CD4-positive, alpha-beta memory T cell (primary cell): ENCODE measurements around the gene CACNG6. TPM values are rescaled to one million over a fixed set of nuclear protein-coding genes. Genes with fewer than 3 reads are reported as not detected.

ENCODE experiments used
- CTCF ChIA-PET: fragments of 350-600 bp; sonication (Branson Sonifier 250); formaldehyde crosslinking; loops from one replicate; lab custom pipeline; 2021; ENCODE audit warnings: inconsistent platforms; ENCODE audit not compliant: partially characterized antibody; lab: Charles Lee
- POLR2A ChIA-PET: fragments of 350-600 bp; sonication (Branson Sonifier 250); formaldehyde crosslinking; loops from one replicate; lab custom pipeline; 2021; ENCODE audit not compliant: partially characterized antibody; lab: Charles Lee
- DNase-seq, 5 donors: peaks; one replicate each; pipeline versions ENCODE4 v3.0.0 to v3.0.0-alpha.2; 2020 to 2022; ENCODE audit warnings: mixed read lengths in 1 of 5
- H3K27ac ChIP-seq: one replicate; pipeline ENCODE4 v1.7.0; 2013; ENCODE audit warnings: low read depth, low read length
- H3K27me3 ChIP-seq: 2 replicates; pipeline ENCODE4 v1.7.0; 2013; ENCODE audit warnings: mild to moderate bottlenecking, low read length, moderate library complexity; ENCODE audit not compliant: insufficient read depth
- H3K36me3 ChIP-seq: 2 replicates; pipeline ENCODE4 v1.7.0; 2013; ENCODE audit warnings: mild to moderate bottlenecking, low read length, moderate library complexity; ENCODE audit not compliant: insufficient read depth
- H3K4me1 ChIP-seq: 2 replicates; pipeline ENCODE4 v1.7.0; 2013; ENCODE audit warnings: mild to moderate bottlenecking, low read length, moderate library complexity; ENCODE audit not compliant: insufficient read depth
- H3K4me3 ChIP-seq, 2 donors: one replicate each; pipeline ENCODE4 v1.7.0; 2013; ENCODE audit warnings: low read length in 2 of 2, mild to moderate bottlenecking in 1 of 2
- H3K9me3 ChIP-seq, 2 donors: one replicate each; pipeline ENCODE4 v1.7.0; 2013; ENCODE audit warnings: low read length in 2 of 2, control low read depth in 1 of 2; ENCODE audit not compliant: control insufficient read depth in 1 of 2
- H3K27ac Mint-ChIP-seq, 7 donors: one replicate each; pipeline ENCODE4 v1.8.0; 2020 to 2021; ENCODE audit warnings: mixed read lengths in 7 of 7, mild to moderate bottlenecking in 6 of 7, inconsistent platforms in 3 of 7, moderate library complexity in 3 of 7
- H3K27me3 Mint-ChIP-seq, 2 donors: one replicate each; pipeline ENCODE4 v1.8.0; 2020 to 2021; ENCODE audit warnings: mixed read lengths in 2 of 2
- H3K36me3 Mint-ChIP-seq, 2 donors: one replicate each; pipeline ENCODE4 v1.8.0; 2020 to 2021; ENCODE audit warnings: mixed read lengths in 2 of 2, inconsistent platforms in 1 of 2, mild to moderate bottlenecking in 1 of 2
- H3K4me1 Mint-ChIP-seq, 4 donors: one replicate each; pipeline ENCODE4 v1.8.0; 2020 to 2021; ENCODE audit warnings: mixed read lengths in 4 of 4, mild to moderate bottlenecking in 1 of 4
- H3K4me3 Mint-ChIP-seq, 8 donors: one replicate each; pipeline ENCODE4 v1.8.0; 2020 to 2021; ENCODE audit warnings: mixed read lengths in 8 of 8, mild to moderate bottlenecking in 7 of 8, moderate library complexity in 6 of 8, inconsistent platforms in 3 of 8
- H3K9me3 Mint-ChIP-seq, 8 donors: one replicate each; pipeline ENCODE4 v1.8.0; 2020 to 2021; ENCODE audit warnings: mixed read lengths in 8 of 8, mild to moderate bottlenecking in 5 of 8, inconsistent platforms in 3 of 8, moderate library complexity in 1 of 8
- intact Hi-C: fragments of 100-400 bp; cut with micrococcal nuclease; formaldehyde crosslinking; loops from one replicate; pipeline ENCODE4 v1.15.1; 2023
- polyA plus RNA-seq, 2 donors: library from polyadenylated mRNA; unstranded; fragments of 300-500 nt; fragmentation: Illumina TruSeq; gene quantifications; one replicate each; pipeline ENCODE4 v1.2.3, GENCODE V29; 2021
- total RNA-seq, 2 experiments: library from RNA; stranded (reverse); gene quantifications; one replicate each; pipeline ENCODE4 v1.2.3, GENCODE V29; 2021

Gene CACNG6
- total and polyA plus RNA-seq, 4 experiments from 2014 or later: not detected

DNA sequence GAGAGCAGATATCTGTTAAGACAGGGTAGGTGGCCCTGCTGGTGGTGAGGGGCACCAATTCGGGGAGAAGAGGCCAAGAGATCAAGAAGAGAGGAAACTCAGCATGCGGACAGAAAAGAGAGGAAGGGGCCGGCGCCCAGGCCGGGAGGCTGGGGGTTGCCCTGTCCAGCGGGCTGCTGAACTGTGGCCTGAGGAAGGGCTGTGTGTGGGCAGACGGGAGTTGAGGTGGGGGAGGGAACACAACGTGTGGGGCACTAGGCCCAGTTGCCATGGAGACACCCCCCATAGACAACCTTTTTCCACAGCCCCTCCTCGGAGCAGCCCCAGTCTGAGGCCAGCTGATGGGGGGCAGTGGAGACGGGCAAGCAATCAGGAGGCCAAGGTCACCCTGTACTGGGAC is 31.2 kb upstream of the CACNG6 start:
- POLR2A ChIA-PET: no interaction called here
- H3K27ac Mint-ChIP-seq: no peak overlapping the region
- peaks cover 57 to 62% of the 10 kb centered on the region in 2 donors for H3K27me3 Mint-ChIP-seq
- peaks cover 24% of the 10 kb centered on the region for H3K27me3 ChIP-seq
- no peaks in the 10 kb centered on the region for H3K4me1 ChIP-seq
- no peaks in the 10 kb centered on the region for H3K36me3 Mint-ChIP-seq
- no peaks in the 10 kb centered on the region for H3K36me3 ChIP-seq
- H3K4me3 ChIP-seq: no peak overlapping the region
- DNase-seq: no peak
- intact Hi-C loops: no loop called here
- H3K4me1 Mint-ChIP-seq: peaks cover 0 to 5% (median 4%) of the 10 kb centered on the region in 4 donors
- H3K9me3 Mint-ChIP-seq: peaks cover 0 to 2% (median 0%) of the 10 kb centered on the region in 8 donors
- H3K9me3 ChIP-seq: no peaks in the 10 kb centered on the region
- no peak overlapping the region for H3K4me3 Mint-ChIP-seq
- CTCF ChIA-PET: interaction anchor here (0.6 kb wide), 1 partner anchor 12 kb away, joined by 4 read pairs; no protein-coding TSS in a partner anchor
- no peak overlapping the region for H3K27ac ChIP-seq

DNA sequence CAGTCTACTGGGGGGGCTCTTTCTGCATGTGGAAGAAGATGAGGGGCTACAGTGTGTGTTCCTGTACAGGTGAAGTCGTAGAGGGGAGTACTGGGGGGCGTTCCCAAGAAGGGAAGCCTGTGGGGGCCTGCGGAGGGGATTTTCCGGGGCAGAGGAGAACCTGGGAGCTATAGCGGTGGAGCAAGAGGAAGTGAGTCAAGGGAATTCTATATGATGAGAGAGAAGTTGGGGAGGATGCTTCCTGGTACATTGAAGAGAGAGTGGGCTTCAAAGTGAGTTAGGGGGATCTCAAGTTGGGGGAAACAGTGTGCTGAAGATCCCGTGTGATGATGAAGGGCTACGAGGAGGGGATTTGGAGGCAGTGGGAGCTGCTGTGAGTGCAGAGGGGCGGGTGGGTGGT is 30.6 kb upstream of the CACNG6 start:
- Histone ChIP-seq H3K27me3 (peaks cover 24% of the 10 kb centered on the region), H3K27ac (no peak overlapping the region), H3K4me3 (no peak overlapping the region), H3K36me3 (no peaks in the 10 kb centered on the region), H3K9me3 (no peaks in the 10 kb centered on the region), H3K4me1 (no peaks in the 10 kb centered on the region)
- Mint-ChIP-seq H3K27me3 (peaks cover 59 to 64% of the 10 kb centered on the region in 2 donors), H3K9me3 (peaks cover 0 to 2% (median 0%) of the 10 kb centered on the region in 8 donors), H3K27ac (no peak overlapping the region), H3K36me3 (no peaks in the 10 kb centered on the region), H3K4me1 (peaks cover 0 to 7% (median 5%) of the 10 kb centered on the region in 4 donors), H3K4me3 (no peak overlapping the region)
- ChIA-PET CTCF (interaction anchor here (0.6 kb wide), 1 partner anchor 129 kb away, joined by 3 read pairs; no protein-coding TSS in a partner anchor), POLR2A (no interaction called here)
- intact Hi-C loops: no loop called here
- DNase-seq: no peak

DNA sequence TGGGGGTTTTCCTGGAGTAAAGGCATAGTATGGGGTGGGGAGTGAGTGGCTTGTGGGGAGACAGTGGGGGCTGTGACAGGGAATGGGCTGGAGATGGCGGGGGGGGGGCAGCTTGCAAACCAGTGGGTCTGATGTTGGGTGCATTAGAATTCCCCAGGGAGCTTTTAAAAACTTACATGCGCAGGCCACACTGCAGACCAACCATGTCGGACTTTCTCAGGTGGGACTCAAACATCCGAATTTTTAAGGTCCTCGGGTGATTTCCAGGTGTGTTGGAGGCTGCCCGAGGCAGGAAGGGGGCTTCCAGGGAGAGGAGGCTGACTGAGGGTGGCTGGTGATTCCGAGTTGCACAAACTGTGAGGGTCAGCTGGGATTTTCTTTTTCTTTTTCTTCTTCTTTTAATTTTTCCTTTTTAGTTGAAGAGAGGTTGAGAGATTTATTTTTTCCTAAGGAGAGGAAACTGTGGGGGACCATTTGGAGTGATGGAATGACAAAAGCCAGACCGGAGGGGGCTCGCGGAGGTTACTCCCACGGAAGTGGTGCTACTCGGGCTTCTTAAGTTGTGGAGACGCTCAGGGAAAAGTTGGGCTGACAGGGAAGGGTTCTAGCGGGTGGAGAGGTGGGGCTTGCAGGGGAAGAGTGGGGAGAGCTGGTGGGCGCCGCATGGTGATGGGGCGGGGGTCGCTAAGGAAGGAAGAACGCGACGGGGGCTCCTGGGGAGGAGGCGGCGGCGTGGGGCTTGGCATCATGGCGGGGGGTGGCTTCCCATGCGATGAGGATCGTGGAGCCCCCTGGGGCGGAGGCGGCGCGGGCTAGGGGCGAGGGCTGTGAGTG is 29.7 kb upstream of the CACNG6 start:
- peaks cover 0 to 2% (median 0%) of the 10 kb centered on the region in 8 donors for H3K9me3 Mint-ChIP-seq
- H3K4me3 Mint-ChIP-seq: peak overlapping the region in 1 of 8 donors; percentile 38
- no peak for DNase-seq
- intact Hi-C loops: no loop called here
- Histone ChIP-seq H3K4me1 (no peaks in the 10 kb centered on the region), H3K36me3 (no peaks in the 10 kb centered on the region), H3K9me3 (no peaks in the 10 kb centered on the region), H3K27ac (no peak overlapping the region), H3K4me3 (no peak overlapping the region), H3K27me3 (peaks cover 24% of the 10 kb centered on the region)
- POLR2A ChIA-PET: no interaction called here
- peaks cover 0 to 7% (median 5%) of the 10 kb centered on the region in 4 donors for H3K4me1 Mint-ChIP-seq
- CTCF ChIA-PET: interaction anchor here (0.6 kb wide), 1 partner anchor 128 kb away, joined by 3 read pairs; no protein-coding TSS in a partner anchor
- H3K27me3 Mint-ChIP-seq: peaks cover 63 to 69% of the 10 kb centered on the region in 2 donors
- H3K27ac Mint-ChIP-seq: peak overlapping the region in 1 of 7 donors; percentile 41
- no peaks in the 10 kb centered on the region for H3K36me3 Mint-ChIP-seq

DNA sequence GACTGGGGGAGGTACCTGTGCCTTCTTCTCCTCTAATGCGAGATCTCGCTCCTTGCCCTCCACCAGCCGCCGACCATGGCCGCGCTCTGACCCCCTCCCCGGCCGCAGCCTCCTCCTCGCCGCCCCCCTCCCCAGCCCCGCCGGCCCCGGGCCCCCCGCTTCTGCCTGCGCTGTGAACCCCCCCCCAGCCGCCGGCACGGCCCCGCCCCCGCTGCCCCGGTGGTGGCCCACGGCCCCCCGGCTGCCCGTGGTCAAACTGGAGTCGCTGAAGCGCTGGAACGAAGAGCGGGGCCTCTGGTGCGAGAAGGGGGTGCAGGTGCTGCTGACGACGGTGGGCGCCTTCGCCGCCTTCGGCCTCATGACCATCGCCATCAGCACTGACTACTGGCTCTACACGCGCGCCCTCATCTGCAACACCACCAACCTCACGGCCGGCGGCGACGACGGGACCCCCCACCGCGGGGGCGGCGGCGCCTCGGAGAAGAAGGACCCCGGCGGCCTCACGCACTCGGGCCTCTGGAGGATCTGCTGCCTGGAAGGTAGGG is 28.5 kb upstream of the CACNG6 start, which contains the start of gene CACNG8:
Gene CACNG8 (plus strand): TSS at position 51 of the 545 bp plus-strand sequence.
- Mint-ChIP-seq H3K27me3 (peaks cover 58 to 62% of the 10 kb centered on the region in 2 donors), H3K27ac (peak within 1 kb of the TSS in 1 of 7 donors; percentile 41), H3K4me1 (peaks cover 0 to 7% (median 5%) of the 10 kb centered on the region in 4 donors), H3K36me3 (no peaks in the 10 kb centered on the region), H3K4me3 (peak within 1 kb of the TSS in 1 of 8 donors; percentile 38), H3K9me3 (peaks cover 0 to 2% (median 0%) of the 10 kb centered on the region in 8 donors)
- Histone ChIP-seq H3K27ac (no peak within 1 kb of the TSS), H3K9me3 (no peaks in the 10 kb centered on the region), H3K4me3 (no peak within 1 kb of the TSS), H3K4me1 (no peaks in the 10 kb centered on the region), H3K36me3 (no peaks in the 10 kb centered on the region), H3K27me3 (peaks cover 14% of the 10 kb centered on the region)
- CTCF ChIA-PET: no interaction called here
- no peak for DNase-seq
- POLR2A ChIA-PET: no interaction called here
- intact Hi-C loops: no loop called here

DNA sequence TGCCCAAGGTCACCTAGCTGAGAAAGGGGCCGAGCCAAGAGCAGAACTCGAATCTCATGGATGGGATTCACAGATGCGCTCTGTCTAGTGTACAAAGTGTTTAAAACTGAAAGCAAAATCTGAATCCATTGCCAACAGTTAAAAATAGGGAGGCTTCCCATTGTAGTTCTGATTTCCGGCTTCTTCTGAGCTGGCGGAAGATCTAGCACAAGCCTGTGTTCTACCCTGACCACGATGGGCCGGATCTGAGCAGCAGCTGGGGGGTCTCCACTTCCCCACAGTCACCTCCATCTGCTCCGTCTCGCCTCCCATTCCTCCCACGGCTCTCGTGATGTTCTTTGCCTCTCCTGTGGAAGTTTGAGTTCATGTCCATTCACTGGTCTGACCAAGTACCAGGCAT is 26.3 kb upstream of the CACNG6 start:
- H3K27me3 ChIP-seq: peaks cover 5% of the 10 kb centered on the region
- Mint-ChIP-seq H3K27me3 (peaks cover 48 to 50% of the 10 kb centered on the region in 2 donors), H3K27ac (no peak overlapping the region)

DNA sequence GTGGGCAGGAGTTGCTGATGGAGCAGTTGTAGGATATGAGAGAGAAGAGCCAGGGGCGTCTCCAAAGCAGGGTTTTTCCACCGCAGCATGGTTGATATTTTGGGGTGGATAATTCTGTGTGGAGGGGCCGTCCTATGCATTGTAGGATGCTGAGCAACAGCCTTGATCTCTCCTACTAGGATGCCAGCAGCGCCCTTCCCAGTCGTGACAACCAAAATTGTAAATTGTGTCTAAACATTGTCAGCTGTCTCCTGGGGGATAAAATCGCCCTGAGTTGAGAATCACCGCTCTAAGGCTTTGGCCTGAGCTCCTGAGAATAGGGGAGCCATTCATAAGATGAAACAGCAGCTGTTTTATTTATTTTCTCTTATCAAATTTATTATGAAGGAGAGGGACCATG is 24.5 kb upstream of the CACNG6 start:
- Histone ChIP-seq H3K27ac (no peak overlapping the region), H3K4me1 (no peaks in the 10 kb centered on the region), H3K9me3 (no peaks in the 10 kb centered on the region), H3K27me3 (no peaks in the 10 kb centered on the region), H3K36me3 (no peaks in the 10 kb centered on the region), H3K4me3 (no peak overlapping the region)
- intact Hi-C loops: no loop called here
- ChIA-PET POLR2A (no interaction called here), CTCF (no interaction called here)
- Mint-ChIP-seq H3K27me3 (peaks cover 34 to 40% of the 10 kb centered on the region in 2 donors), H3K4me3 (no peak overlapping the region), H3K9me3 (peaks cover 0 to 2% (median 0%) of the 10 kb centered on the region in 8 donors), H3K4me1 (peaks cover 0 to 5% (median under 1%) of the 10 kb centered on the region in 4 donors), H3K36me3 (no peaks in the 10 kb centered on the region), H3K27ac (no peak overlapping the region)
- no peak for DNase-seq

More for the DNA sequence above, 26.3 kb upstream of the CACNG6 start:
- H3K27ac ChIP-seq: no peak overlapping the region
- CTCF ChIA-PET: no interaction called here
- Mint-ChIP-seq H3K4me3 (peak overlapping the region in 1 of 8 donors; percentile 23), H3K36me3 (no peaks in the 10 kb centered on the region), H3K4me1 (peaks cover 0 to 5% (median under 1%) of the 10 kb centered on the region in 4 donors), H3K9me3 (peaks cover 0 to 2% (median 0%) of the 10 kb centered on the region in 8 donors)
- no peaks in the 10 kb centered on the region for H3K9me3 ChIP-seq
- H3K36me3 ChIP-seq: no peaks in the 10 kb centered on the region
- POLR2A ChIA-PET: no interaction called here
- H3K4me1 ChIP-seq: no peaks in the 10 kb centered on the region
- intact Hi-C loops: no loop called here
- no peak overlapping the region for H3K4me3 ChIP-seq
- no peak for DNase-seq

DNA sequence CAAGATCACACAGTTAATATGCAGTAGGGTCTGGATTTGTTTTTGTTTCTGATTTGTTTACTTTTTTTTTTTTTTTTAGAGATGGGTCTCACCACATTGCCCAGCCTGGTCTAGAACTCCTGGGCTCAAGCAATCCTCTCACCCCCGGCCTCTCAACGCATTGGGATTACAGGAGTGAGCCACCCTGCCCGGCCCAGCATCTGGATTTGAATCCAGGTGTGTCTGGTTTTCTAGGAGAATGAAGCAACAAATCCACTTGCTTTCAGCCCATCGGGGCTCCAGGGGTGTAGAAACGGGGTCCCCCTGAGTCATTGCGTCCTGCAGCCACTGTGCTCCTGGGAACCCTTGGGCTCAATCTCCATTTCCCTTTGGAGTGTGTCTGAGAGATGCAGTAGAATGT is 22.1 kb upstream of the CACNG6 start:
- Histone ChIP-seq H3K27me3 (no peaks in the 10 kb centered on the region), H3K9me3 (no peaks in the 10 kb centered on the region), H3K4me1 (no peaks in the 10 kb centered on the region), H3K27ac (no peak overlapping the region), H3K36me3 (no peaks in the 10 kb centered on the region), H3K4me3 (no peak overlapping the region)
- POLR2A ChIA-PET: no interaction called here
- CTCF ChIA-PET: no interaction called here
- H3K27me3 Mint-ChIP-seq: peaks cover 24 to 37% of the 10 kb centered on the region in 2 donors
- DNase-seq: no peak
- peaks cover 0 to 4% (median 0%) of the 10 kb centered on the region in 8 donors for H3K9me3 Mint-ChIP-seq
- intact Hi-C loops: no loop called here
- no peak overlapping the region for H3K27ac Mint-ChIP-seq
- H3K4me3 Mint-ChIP-seq: no peak overlapping the region
- H3K4me1 Mint-ChIP-seq: peaks cover 0 to 3% (median under 1%) of the 10 kb centered on the region in 4 donors
- H3K36me3 Mint-ChIP-seq: no peaks in the 10 kb centered on the region
